Liver (tissue), 9 donors: Measurements from ENCODE around the gene GNG13. TPM values are rescaled to one million over a fixed set of nuclear protein-coding genes. Genes with fewer than 3 reads are reported as not detected.

ENCODE experiments used
- DNase-seq: peaks from one replicate; pipeline ENCODE4 v3.0.0-alpha.2; 2017; ENCODE audit warnings: low spot score
- H3K27ac ChIP-seq, 2 donors: one replicate each; pipeline ENCODE4 v1.7.0; 2013; ENCODE audit warnings: inconsistent platforms in 2 of 2, low read length in 2 of 2, control low read depth in 1 of 2, low read depth in 1 of 2, mild to moderate bottlenecking in 1 of 2
- H3K27me3 ChIP-seq, 4 donors: one replicate each; pipeline versions ENCODE4 v1.6.1 to v1.7.0; 2013; ENCODE audit warnings: low read length in 3 of 4, inconsistent platforms in 1 of 4, mild to moderate bottlenecking in 1 of 4, moderate library complexity in 1 of 4; ENCODE audit not compliant: control insufficient read depth in 4 of 4, insufficient read depth in 4 of 4
- H3K36me3 ChIP-seq, 4 donors: one replicate each; pipeline versions ENCODE4 v1.6.1 to v1.7.0; 2013; ENCODE audit warnings: low read length in 3 of 4, mild to moderate bottlenecking in 3 of 4, low read depth in 1 of 4, moderate library complexity in 1 of 4; ENCODE audit not compliant: control insufficient read depth in 4 of 4, insufficient read depth in 3 of 4
- H3K4me1 ChIP-seq, 4 donors: one replicate each; pipeline versions ENCODE4 v1.6.1 to v1.7.0; 2013; ENCODE audit warnings: low read length in 3 of 4, mild to moderate bottlenecking in 3 of 4, moderate library complexity in 1 of 4; ENCODE audit not compliant: control insufficient read depth in 4 of 4, insufficient read depth in 4 of 4
- H3K4me3 ChIP-seq, 3 donors: one replicate each; pipeline versions ENCODE4 v1.6.1 to v1.7.0; 2013; ENCODE audit warnings: low read length in 3 of 3, control low read depth in 1 of 3, low read depth in 1 of 3, mild to moderate bottlenecking in 1 of 3
- H3K9ac ChIP-seq, 2 donors: one replicate each; pipeline ENCODE4 v1.7.0; 2013; ENCODE audit warnings: low read length in 2 of 2, mild to moderate bottlenecking in 2 of 2, moderate library complexity in 2 of 2, control low read depth in 1 of 2, low read depth in 1 of 2
- H3K9me3 ChIP-seq, 4 donors: one replicate each; pipeline versions ENCODE4 v1.6.1 to v1.7.0; 2013; ENCODE audit warnings: low read length in 3 of 4; ENCODE audit not compliant: control insufficient read depth in 4 of 4
- EGR1 ChIP-seq, 2 donors: IDR thresholded peaks; 2 replicates each; pipeline ENCODE4 v1.6.1; 2016 to 2018; ENCODE audit warnings: antibody characterized with exemption in 2 of 2, low read depth in 2 of 2
- FOXA1 ChIP-seq: IDR thresholded peaks from 2 replicates; pipeline ENCODE4 v1.6.1; 2016; ENCODE audit warnings: antibody characterized with exemption
- FOXA2 ChIP-seq: IDR thresholded peaks from 2 replicates; pipeline ENCODE4 v1.6.1; 2016; ENCODE audit warnings: antibody characterized with exemption
- GABPA ChIP-seq, 2 donors: IDR thresholded peaks in 1 of 2; conservative IDR thresholded peaks in 1 of 2; 2 replicates each; pipeline ENCODE4 v1.6.1; 2016; ENCODE audit warnings: antibody characterized with exemption in 2 of 2, mild to moderate bottlenecking in 1 of 2, moderate library complexity in 1 of 2
- HNF4A ChIP-seq, 2 donors: conservative IDR thresholded peaks; 2 replicates each; pipeline ENCODE4 v1.6.1; 2016; ENCODE audit warnings: antibody characterized with exemption in 2 of 2, mild to moderate bottlenecking in 2 of 2
- HNF4G ChIP-seq: IDR thresholded peaks from 2 replicates; pipeline ENCODE4 v1.6.1; 2016; ENCODE audit warnings: antibody characterized with exemption
- JUND ChIP-seq, 2 donors: IDR thresholded peaks; 2 replicates each; pipeline ENCODE4 v1.6.1; 2016; ENCODE audit warnings: antibody characterized with exemption in 2 of 2
- NR2F2 ChIP-seq: IDR thresholded peaks from 2 replicates; pipeline ENCODE4 v1.6.1; 2016; ENCODE audit warnings: antibody characterized with exemption
- RAD21 ChIP-seq, 2 donors: IDR thresholded peaks; 2 replicates each; pipeline ENCODE4 v1.6.1; 2016; ENCODE audit warnings: antibody characterized with exemption in 2 of 2, mild to moderate bottlenecking in 2 of 2
- RXRA ChIP-seq, 2 donors: IDR thresholded peaks; 2 replicates each; pipeline ENCODE4 v1.6.1; 2017 to 2018; ENCODE audit warnings: antibody characterized with exemption in 2 of 2, mild to moderate bottlenecking in 1 of 2
- SP1 ChIP-seq: IDR thresholded peaks from 2 replicates; pipeline ENCODE4 v1.6.1; 2018; ENCODE audit warnings: antibody characterized with exemption, mild to moderate bottlenecking
- TAF1 ChIP-seq: conservative IDR thresholded peaks from 2 replicates; pipeline ENCODE4 v1.6.1; 2016; ENCODE audit warnings: antibody characterized with exemption, mild to moderate bottlenecking
- YY1 ChIP-seq: IDR thresholded peaks from 2 replicates; pipeline ENCODE4 v1.6.1; 2016; ENCODE audit warnings: antibody characterized with exemption, mild to moderate bottlenecking
- WGBS: extraction: QIAGEN DNeasy Blood & Tissue Kit; methylation state at CpG from one replicate; pipeline ENCODE4 v1.1.7; 2013; 5-methylcytosine and 5-hydroxymethylcytosine counted together
- polyA plus RNA-seq, 2 donors: library from polyadenylated mRNA; stranded (reverse) in 1 of 2; unstranded in 1 of 2; fragments of 200-250 nt in 1 of 2; fragments of >200 nt in 1 of 2; fragmentation: Nextera tagmentation in 1 of 2; extraction: Ambion mirVana in 1 of 2; gene quantifications; one replicate each; pipeline versions ENCODE4 v1.2.1 to v1.2.3, GENCODE V29; 2013 to 2015
- total RNA-seq, 2 donors: library from RNA; depleted of rRNA; stranded (reverse); fragments of >200 nt; gene quantifications; one replicate each; pipeline ENCODE4 v1.2.3, GENCODE V29; 2014
- TF ChIP-seq, protein P1 (sequence below): IDR thresholded peaks from 2 replicates; pipeline ENCODE4 v1.6.1; 2016; ENCODE audit warnings: antibody characterized with exemption
- TF ChIP-seq, protein P2 (sequence below): IDR thresholded peaks from 2 replicates; pipeline ENCODE4 v1.6.1; 2016; ENCODE audit warnings: antibody characterized with exemption
- TF ChIP-seq, protein P3 (sequence below): fragments of 150-350 bp; IDR thresholded peaks from 2 replicates; pipeline ENCODE4 v1.5.1; 2017; ENCODE audit warnings: improper control_type of control experiment, low read depth, low read length; ENCODE audit not compliant: missing input control
- TF ChIP-seq, protein P4 (sequence below): IDR thresholded peaks from 2 replicates; pipeline ENCODE4 v1.6.1; 2016; ENCODE audit warnings: antibody characterized with exemption
- TF ChIP-seq, protein P5 (sequence below): IDR thresholded peaks from 2 replicates; pipeline ENCODE4 v1.6.1; 2016; ENCODE audit warnings: antibody characterized with exemption, mild to moderate bottlenecking
- donor health status: healthy.
- donor health status: healthy.
- donor health status: healthy.
- donor health status: healthy.
- donor health status: healthy.

GNG13 gene
- total and polyA plus RNA-seq, 4 donors, result not detected

DNA sequence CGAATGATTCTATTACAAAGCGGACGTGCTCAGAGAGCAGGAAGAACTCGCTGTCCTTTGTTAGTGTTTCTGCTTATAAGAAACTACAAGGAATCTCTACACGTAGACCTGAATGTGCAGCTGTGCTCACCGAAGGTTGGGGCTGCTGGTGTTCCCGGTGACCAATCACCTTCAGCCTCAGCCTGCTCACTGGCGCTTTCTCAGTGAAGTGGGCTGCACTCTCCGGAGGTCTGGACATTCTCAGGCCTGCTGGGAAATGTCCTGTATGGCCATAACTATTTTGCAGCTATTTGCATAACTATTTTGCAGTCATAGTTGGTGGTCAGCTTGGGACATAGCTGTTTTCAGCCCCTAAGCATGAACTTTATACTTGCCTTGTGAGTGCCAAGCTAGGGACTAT lies 50.0 kb downstream of the GNG13 start:
- DNase-seq, result no peak
- 66% methylated on average over 9 of the region's 9 CpGs for WGBS
- no peak overlapping the region for H3K4me3 ChIP-seq
- H3K27me3 ChIP-seq, result no peaks in the 10 kb centered on the region
- no peaks in the 10 kb centered on the region for H3K36me3 ChIP-seq
- TF ChIP-seq, protein P1, sequence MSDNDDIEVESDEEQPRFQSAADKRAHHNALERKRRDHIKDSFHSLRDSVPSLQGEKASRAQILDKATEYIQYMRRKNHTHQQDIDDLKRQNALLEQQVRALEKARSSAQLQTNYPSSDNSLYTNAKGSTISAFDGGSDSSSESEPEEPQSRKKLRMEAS, result no peak
- no peak for TF ChIP-seq JUND (IDR thresholded peaks at IDR 0.05)
- no peak for TF ChIP-seq HNF4G
- no peak for TF ChIP-seq RXRA (IDR thresholded peaks at IDR 0.05)
- TF ChIP-seq TAF1, result no peak
- no peak for TF ChIP-seq RAD21 (IDR thresholded peaks at IDR 0.05)
- TF ChIP-seq EGR1 (IDR thresholded peaks at IDR 0.05; ENCODE audit: low read depth in 2 of 2), result no peak
- TF ChIP-seq, protein P2, sequence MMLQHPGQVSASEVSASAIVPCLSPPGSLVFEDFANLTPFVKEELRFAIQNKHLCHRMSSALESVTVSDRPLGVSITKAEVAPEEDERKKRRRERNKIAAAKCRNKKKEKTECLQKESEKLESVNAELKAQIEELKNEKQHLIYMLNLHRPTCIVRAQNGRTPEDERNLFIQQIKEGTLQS, result no peak
- no peak for TF ChIP-seq NR2F2
- TF ChIP-seq, protein P3, sequence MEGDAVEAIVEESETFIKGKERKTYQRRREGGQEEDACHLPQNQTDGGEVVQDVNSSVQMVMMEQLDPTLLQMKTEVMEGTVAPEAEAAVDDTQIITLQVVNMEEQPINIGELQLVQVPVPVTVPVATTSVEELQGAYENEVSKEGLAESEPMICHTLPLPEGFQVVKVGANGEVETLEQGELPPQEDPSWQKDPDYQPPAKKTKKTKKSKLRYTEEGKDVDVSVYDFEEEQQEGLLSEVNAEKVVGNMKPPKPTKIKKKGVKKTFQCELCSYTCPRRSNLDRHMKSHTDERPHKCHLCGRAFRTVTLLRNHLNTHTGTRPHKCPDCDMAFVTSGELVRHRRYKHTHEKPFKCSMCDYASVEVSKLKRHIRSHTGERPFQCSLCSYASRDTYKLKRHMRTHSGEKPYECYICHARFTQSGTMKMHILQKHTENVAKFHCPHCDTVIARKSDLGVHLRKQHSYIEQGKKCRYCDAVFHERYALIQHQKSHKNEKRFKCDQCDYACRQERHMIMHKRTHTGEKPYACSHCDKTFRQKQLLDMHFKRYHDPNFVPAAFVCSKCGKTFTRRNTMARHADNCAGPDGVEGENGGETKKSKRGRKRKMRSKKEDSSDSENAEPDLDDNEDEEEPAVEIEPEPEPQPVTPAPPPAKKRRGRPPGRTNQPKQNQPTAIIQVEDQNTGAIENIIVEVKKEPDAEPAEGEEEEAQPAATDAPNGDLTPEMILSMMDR, result no peak
- TF ChIP-seq, protein P4, sequence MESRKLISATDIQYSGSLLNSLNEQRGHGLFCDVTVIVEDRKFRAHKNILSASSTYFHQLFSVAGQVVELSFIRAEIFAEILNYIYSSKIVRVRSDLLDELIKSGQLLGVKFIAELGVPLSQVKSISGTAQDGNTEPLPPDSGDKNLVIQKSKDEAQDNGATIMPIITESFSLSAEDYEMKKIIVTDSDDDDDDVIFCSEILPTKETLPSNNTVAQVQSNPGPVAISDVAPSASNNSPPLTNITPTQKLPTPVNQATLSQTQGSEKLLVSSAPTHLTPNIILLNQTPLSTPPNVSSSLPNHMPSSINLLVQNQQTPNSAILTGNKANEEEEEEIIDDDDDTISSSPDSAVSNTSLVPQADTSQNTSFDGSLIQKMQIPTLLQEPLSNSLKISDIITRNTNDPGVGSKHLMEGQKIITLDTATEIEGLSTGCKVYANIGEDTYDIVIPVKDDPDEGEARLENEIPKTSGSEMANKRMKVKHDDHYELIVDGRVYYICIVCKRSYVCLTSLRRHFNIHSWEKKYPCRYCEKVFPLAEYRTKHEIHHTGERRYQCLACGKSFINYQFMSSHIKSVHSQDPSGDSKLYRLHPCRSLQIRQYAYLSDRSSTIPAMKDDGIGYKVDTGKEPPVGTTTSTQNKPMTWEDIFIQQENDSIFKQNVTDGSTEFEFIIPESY, result no peak
- no peak for TF ChIP-seq SP1
- no peak for TF ChIP-seq GABPA (IDR thresholded peaks at IDR 0.05 in 1 of 2, conservative IDR thresholded peaks at IDR 0.05 in 1 of 2)
- TF ChIP-seq FOXA2, result no peak
- TF ChIP-seq HNF4A (conservative IDR thresholded peaks at IDR 0.05), result no peak
- no peak for TF ChIP-seq YY1
- TF ChIP-seq, protein P5, sequence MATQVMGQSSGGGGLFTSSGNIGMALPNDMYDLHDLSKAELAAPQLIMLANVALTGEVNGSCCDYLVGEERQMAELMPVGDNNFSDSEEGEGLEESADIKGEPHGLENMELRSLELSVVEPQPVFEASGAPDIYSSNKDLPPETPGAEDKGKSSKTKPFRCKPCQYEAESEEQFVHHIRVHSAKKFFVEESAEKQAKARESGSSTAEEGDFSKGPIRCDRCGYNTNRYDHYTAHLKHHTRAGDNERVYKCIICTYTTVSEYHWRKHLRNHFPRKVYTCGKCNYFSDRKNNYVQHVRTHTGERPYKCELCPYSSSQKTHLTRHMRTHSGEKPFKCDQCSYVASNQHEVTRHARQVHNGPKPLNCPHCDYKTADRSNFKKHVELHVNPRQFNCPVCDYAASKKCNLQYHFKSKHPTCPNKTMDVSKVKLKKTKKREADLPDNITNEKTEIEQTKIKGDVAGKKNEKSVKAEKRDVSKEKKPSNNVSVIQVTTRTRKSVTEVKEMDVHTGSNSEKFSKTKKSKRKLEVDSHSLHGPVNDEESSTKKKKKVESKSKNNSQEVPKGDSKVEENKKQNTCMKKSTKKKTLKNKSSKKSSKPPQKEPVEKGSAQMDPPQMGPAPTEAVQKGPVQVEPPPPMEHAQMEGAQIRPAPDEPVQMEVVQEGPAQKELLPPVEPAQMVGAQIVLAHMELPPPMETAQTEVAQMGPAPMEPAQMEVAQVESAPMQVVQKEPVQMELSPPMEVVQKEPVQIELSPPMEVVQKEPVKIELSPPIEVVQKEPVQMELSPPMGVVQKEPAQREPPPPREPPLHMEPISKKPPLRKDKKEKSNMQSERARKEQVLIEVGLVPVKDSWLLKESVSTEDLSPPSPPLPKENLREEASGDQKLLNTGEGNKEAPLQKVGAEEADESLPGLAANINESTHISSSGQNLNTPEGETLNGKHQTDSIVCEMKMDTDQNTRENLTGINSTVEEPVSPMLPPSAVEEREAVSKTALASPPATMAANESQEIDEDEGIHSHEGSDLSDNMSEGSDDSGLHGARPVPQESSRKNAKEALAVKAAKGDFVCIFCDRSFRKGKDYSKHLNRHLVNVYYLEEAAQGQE, result no peak
- no peak for TF ChIP-seq FOXA1
- no peak overlapping the region for H3K9ac ChIP-seq
- no peaks in the 10 kb centered on the region for H3K4me1 ChIP-seq
- H3K9me3 ChIP-seq, result no peaks in the 10 kb centered on the region
- no peak overlapping the region for H3K27ac ChIP-seq
